K562 (cell line): Measurements from ENCODE around the gene STAU1. TPM values are rescaled to one million over a fixed set of nuclear protein-coding genes. Genes with fewer than 3 reads are reported as not detected.

Source experiments
- ATAC-seq: fragments of 200-7000 bp; cut with Tn5 transposase; 3 replicates; pipeline ENCODE4 v1.9.1; 2020; ENCODE audit warnings: moderate library complexity
- BruUV-seq: library from RNA; stranded (reverse); fragments of 400-500 nt; replicated peaks from 2 replicates; lab custom pipeline; 2021; lab: Mats Ljungman, UMichigan
- CTCF ChIA-PET: fragments of 300-600 bp; formaldehyde crosslinking; extraction: SDS; loops from one replicate; lab custom pipeline; 2021; ENCODE audit warnings: low intra/inter-chr PET ratio; lab: Yijun Ruan, JAX
- POLR2A ChIA-PET: fragments of 300-600, 350-650 bp; sonication (Branson Sonifier 250); formaldehyde crosslinking; extraction: SDS; loops from one replicate; lab custom pipeline; 2021; ENCODE audit warnings: antibody characterized with exemption, inconsistent platforms; lab: Yijun Ruan, JAX
- DNase-seq, 4 experiments: peaks; one replicate each; pipeline versions ENCODE4 v3.0.0 to v3.0.0-alpha.2; 2011 to 2018; ENCODE audit warnings: low spot score in 3 of 4, mixed read lengths in 3 of 4; ENCODE audit errors: extremely low read depth in 1 of 4
- FAIRE-seq: peaks from 2 replicates; lab custom pipeline; 2011; peaks lifted over from hg19 to GRCh38; lab: Jason Lieb, UNC
- H2AFZ ChIP-seq: 2 replicates; pipeline ENCODE4 v1.6.0; 2011; ENCODE audit warnings: low read depth, low read length, control low read depth, inconsistent platforms
- H3K27ac ChIP-seq: fragments of 200-600 bp; 3 replicates; pipeline ENCODE4 v1.8.0; 2011; ENCODE audit warnings: low read depth, mild to moderate bottlenecking, control low read depth, inconsistent platforms, low read length, moderate library complexity, mixed read lengths; ENCODE audit errors: extremely low read depth
- H3K27me3 ChIP-seq, 2 experiments: fragments of 300-600 bp in 1 of 2; 2 replicates in 1 of 2; 3 replicates in 1 of 2; pipeline versions ENCODE4 v1.6.0 to v1.8.0; 2011; ENCODE audit warnings: inconsistent platforms in 2 of 2, low read length in 2 of 2, mild to moderate bottlenecking in 1 of 2, mixed read lengths in 1 of 2, moderate library complexity in 1 of 2; ENCODE audit not compliant: control insufficient read depth in 2 of 2, insufficient read depth in 2 of 2
- H3K36me3 ChIP-seq: fragments of 300-600 bp; 3 replicates; pipeline ENCODE4 v1.8.0; 2011; ENCODE audit warnings: mild to moderate bottlenecking, low read length, inconsistent platforms; ENCODE audit not compliant: control insufficient read depth, insufficient read depth
- H3K4me1 ChIP-seq, 2 experiments: fragments of 200-600 bp in 1 of 2; replicated peaks in 1 of 2; 2 replicates in 1 of 2; 3 replicates in 1 of 2; pipeline versions ENCODE4 v1.5.1 to v1.8.0; 2011; ENCODE audit warnings: inconsistent platforms in 2 of 2, low read length in 2 of 2, mild to moderate bottlenecking in 1 of 2, mixed read lengths in 1 of 2, moderate library complexity in 1 of 2; ENCODE audit not compliant: control insufficient read depth in 2 of 2, insufficient read depth in 2 of 2
- H3K4me2 ChIP-seq: 2 replicates; pipeline ENCODE4 v1.6.1; 2011; ENCODE audit warnings: low read length, control low read depth, inconsistent platforms, mixed read lengths; ENCODE audit not compliant: insufficient read depth
- H3K4me3 ChIP-seq: fragments of 200-600 bp; sonication (generic), shearing (Covaris generic); 2 replicates; pipeline ENCODE4 v1.5.1; 2016; ENCODE audit warnings: control low read depth, inconsistent platforms
- H3K79me2 ChIP-seq: fragments of 200-600 bp; 3 replicates; pipeline ENCODE4 v1.8.0; 2011; ENCODE audit warnings: low read length, inconsistent platforms; ENCODE audit not compliant: control insufficient read depth, insufficient read depth
- H3K9ac ChIP-seq, 2 experiments: 2 replicates each; pipeline versions ENCODE4 v1.6.0 to v1.6.1; 2011; ENCODE audit warnings: low read depth in 2 of 2, low read length in 2 of 2, control low read depth in 1 of 2, inconsistent platforms in 1 of 2, mild to moderate bottlenecking in 1 of 2, mixed read lengths in 1 of 2; ENCODE audit not compliant: insufficient read depth in 1 of 2
- H3K9me1 ChIP-seq: one replicate; pipeline ENCODE4 v1.6.0; 2011; ENCODE audit warnings: inconsistent platforms, mild to moderate bottlenecking, low read length, moderate library complexity; ENCODE audit not compliant: control insufficient read depth, insufficient read depth
- H3K9me3 ChIP-seq: replicated peaks from 2 replicates; pipeline ENCODE4 v1.5.1; 2011; ENCODE audit warnings: low read depth, low read length, inconsistent platforms; ENCODE audit not compliant: control insufficient read depth, insufficient read depth
- H4K20me1 ChIP-seq: replicated peaks from 2 replicates; pipeline ENCODE4 v1.6.1; 2011; ENCODE audit warnings: low read length, inconsistent platforms, mixed read lengths; ENCODE audit not compliant: control insufficient read depth, insufficient read depth
- ARID2 ChIP-seq: fragments of 450-650 bp; IDR thresholded peaks from 2 replicates; pipeline ENCODE4 v1.6.1; 2017; ENCODE audit warnings: antibody characterized with exemption, mild to moderate bottlenecking
- FOXM1 ChIP-seq, 2 experiments: fragments of 450-650 bp in 1 of 2; sonication (generic) in 1 of 2; formaldehyde crosslinking in 1 of 2; IDR thresholded peaks; 2 replicates each; pipeline versions ENCODE4 v1.6.1 to v1.9.0; 2017 to 2022; ENCODE audit warnings: low read depth in 2 of 2, mild to moderate bottlenecking in 2 of 2, missing genetic modification reagents in 1 of 2, moderate library complexity in 1 of 2
- JUN ChIP-seq, 2 experiments: sonication (generic) in 1 of 2; formaldehyde crosslinking in 1 of 2; IDR thresholded peaks; 2 replicates each; pipeline versions ENCODE4 v1.6.1 to v1.8.0; 2012 to 2022; ENCODE audit warnings: borderline replicate concordance in 2 of 2, mild to moderate bottlenecking in 2 of 2, improper control_type of control experiment in 1 of 2, low read depth in 1 of 2, low read length in 1 of 2, missing genetic modification reagents in 1 of 2
- MTA1 ChIP-seq: fragments of 450-650 bp; IDR thresholded peaks from 2 replicates; pipeline ENCODE4 v1.6.1; 2017; ENCODE audit warnings: borderline replicate concordance
- NFE2L1 ChIP-seq: fragments of 450-650 bp; IDR thresholded peaks from 2 replicates; pipeline ENCODE4 v1.6.1; 2016; ENCODE audit warnings: missing genetic modification characterization, low read depth, mild to moderate bottlenecking, missing compliant biosample characterization, moderate library complexity, borderline replicate concordance
- TSC22D4 ChIP-seq: fragments of 450-650 bp; IDR thresholded peaks from 2 replicates; pipeline ENCODE4 v1.6.1; 2016; ENCODE audit warnings: missing genetic modification characterization, missing biosample characterization, control low read depth
- XRCC3 ChIP-seq: fragments of 450-650 bp; IDR thresholded peaks from 2 replicates; pipeline ENCODE4 v1.6.1; 2017; ENCODE audit warnings: mild to moderate bottlenecking, moderate library complexity
- ZNF766 ChIP-seq: fragments of 200-800 bp; sonication (Bioruptor generic); conservative IDR thresholded peaks from 2 replicates; pipeline ENCODE4 v1.6.1; 2016; ENCODE audit warnings: missing genetic modification characterization, missing compliant biosample characterization
- WGBS: fragments of 100-300 bp; shearing (Covaris generic); methylation state at CpG from one replicate; pipeline ENCODE4 v1.1.6; 2016; ENCODE audit warnings: low coverage, mixed read lengths; ENCODE audit not compliant: insufficient coverage; ENCODE audit errors: missing lambda C conversion rate; 5-methylcytosine and 5-hydroxymethylcytosine counted together
- in situ Hi-C: fragments of 300-500 bp; cut with MboI; formaldehyde crosslinking; loops from 4 replicates; pipeline ENCODE4 v1.15.0; 2018; ENCODE audit warnings: inconsistent platforms, mixed read lengths
- intact Hi-C: fragments of 100-400 bp; cut with micrococcal nuclease; formaldehyde crosslinking; loops from 2 replicates; pipeline ENCODE4 v1.14.2; 2022
- polyA plus RNA-seq, 8 experiments: library from polyadenylated mRNA; depleted of rRNA in 4 of 8; stranded (reverse) in 5 of 8; unstranded in 3 of 8; fragments of >200 nt; fragmentation: Nextera tagmentation in 2 of 8; fragmentation: Illumina TruSeq in 1 of 8; extraction: Ambion mirVana in 2 of 8; extraction: Trizol in 1 of 8; gene quantifications; 2 replicates each; pipeline versions ENCODE4 v1.2.1 to v1.2.3, GENCODE V29; 2011 to 2014; ENCODE audit warnings: inconsistent platforms in 1 of 8, missing spikeins in 1 of 8
- total RNA-seq, 7 experiments: library from RNA; depleted of rRNA in 6 of 7; stranded (reverse); fragments of >200 nt in 6 of 7; fragmentation: Illumina TruSeq in 2 of 7; extraction: Trizol in 2 of 7; gene quantifications; 2 replicates each; pipeline versions ENCODE4 v1.2.1 to v1.2.3, GENCODE V29; 2011 to 2021; ENCODE audit warnings: low replicate concordance in 1 of 7
- TF ChIP-seq, protein P1 (sequence below): fragments of 450-650 bp; IDR thresholded peaks from 2 replicates; pipeline ENCODE4 v1.6.1; 2016; ENCODE audit warnings: borderline replicate concordance
- TF ChIP-seq, protein P2 (sequence below): fragments of 250-450 bp; sonication (Bioruptor Pico); IDR thresholded peaks from 2 replicates; pipeline ENCODE4 v1.5.0; 2020; ENCODE audit warnings: mild to moderate bottlenecking
- TF ChIP-seq, protein P3 (sequence below): fragments of 200-800 bp; sonication (Bioruptor generic); IDR thresholded peaks from 2 replicates; pipeline ENCODE4 v1.6.1; 2017; ENCODE audit warnings: missing genetic modification characterization, missing compliant biosample characterization
- TF ChIP-seq, protein P4 (sequence below), 2 experiments: fragments of 250-450 bp in 1 of 2; fragments of 450-650 bp in 1 of 2; sonication (Bioruptor Pico) in 1 of 2; IDR thresholded peaks; 2 replicates each; pipeline versions ENCODE4 v1.6.1 to v1.8.0; 2016 to 2021; ENCODE audit warnings: mild to moderate bottlenecking in 2 of 2, moderate library complexity in 2 of 2, missing compliant biosample characterization in 1 of 2, missing genetic modification characterization in 1 of 2
- TF ChIP-seq, protein P5 (sequence below): fragments of 450-650 bp; formaldehyde crosslinking; IDR thresholded peaks from 2 replicates; pipeline ENCODE4 v1.4.0; 2020; ENCODE audit warnings: mild to moderate bottlenecking, mixed read lengths

Gene STAU1
- total and polyA plus RNA-seq, 9 of the 15 experiments (the other 6 are each of a cell fraction or from before 2014, with no cell fraction given): 18.0 to 106 (median 50.6) TPM

DNA sequence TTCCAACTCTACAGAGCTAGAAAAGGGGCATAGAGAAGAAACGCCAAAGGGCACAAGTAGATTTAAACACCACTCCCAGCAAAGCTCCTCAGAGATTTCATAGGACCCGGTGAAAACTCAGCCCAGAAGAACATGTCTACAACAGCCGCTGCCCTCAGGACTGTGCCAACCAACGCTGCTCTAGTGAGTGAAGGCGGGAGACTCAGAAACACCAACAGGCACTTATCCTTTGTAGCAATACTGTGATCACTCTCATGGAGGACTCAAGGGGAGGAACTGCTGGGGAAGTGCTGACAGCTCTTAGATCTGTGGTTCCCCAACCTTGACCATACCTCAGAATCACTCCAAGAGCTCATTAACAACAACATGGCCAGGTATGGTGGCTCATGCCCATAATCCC is 39.5 kb downstream of the STAU1 start:
- Histone ChIP-seq H3K36me3 (peaks cover 82% of the 10 kb centered on the region), H3K79me2 (peaks cover 25% of the 10 kb centered on the region; the same call in 1 of the 3 replicates), H3K4me2 (no peak overlapping the region), H3K27ac (no peak overlapping the region), H3K4me3 (no peak overlapping the region), H4K20me1 (no peaks in the 10 kb centered on the region), H3K9me3 (no peaks in the 10 kb centered on the region), H3K27me3 (no peaks in the 10 kb centered on the region), H3K9me1 (no peaks in the 10 kb centered on the region), H3K9ac (no peak overlapping the region), H2AFZ (no peak overlapping the region), H3K4me1 (no peaks in the 10 kb centered on the region)
- POLR2A ChIA-PET: interaction anchor here (0.5 to 0.9 kb wide), 3 partner anchors 12 to 155 kb away, joined by 3 read pairs; no protein-coding TSS in a partner anchor
- WGBS: 89% methylated on average over 5 of the region's 5 CpGs
- no peak for DNase-seq
- CTCF ChIA-PET: no interaction called here
- intact Hi-C loops: no loop called here
- in situ Hi-C loops: no loop called here
- no TSS peak for BruUV-seq
- FAIRE-seq: no peak
- ATAC-seq: no peak
- TF ChIP-seq, protein P1, sequence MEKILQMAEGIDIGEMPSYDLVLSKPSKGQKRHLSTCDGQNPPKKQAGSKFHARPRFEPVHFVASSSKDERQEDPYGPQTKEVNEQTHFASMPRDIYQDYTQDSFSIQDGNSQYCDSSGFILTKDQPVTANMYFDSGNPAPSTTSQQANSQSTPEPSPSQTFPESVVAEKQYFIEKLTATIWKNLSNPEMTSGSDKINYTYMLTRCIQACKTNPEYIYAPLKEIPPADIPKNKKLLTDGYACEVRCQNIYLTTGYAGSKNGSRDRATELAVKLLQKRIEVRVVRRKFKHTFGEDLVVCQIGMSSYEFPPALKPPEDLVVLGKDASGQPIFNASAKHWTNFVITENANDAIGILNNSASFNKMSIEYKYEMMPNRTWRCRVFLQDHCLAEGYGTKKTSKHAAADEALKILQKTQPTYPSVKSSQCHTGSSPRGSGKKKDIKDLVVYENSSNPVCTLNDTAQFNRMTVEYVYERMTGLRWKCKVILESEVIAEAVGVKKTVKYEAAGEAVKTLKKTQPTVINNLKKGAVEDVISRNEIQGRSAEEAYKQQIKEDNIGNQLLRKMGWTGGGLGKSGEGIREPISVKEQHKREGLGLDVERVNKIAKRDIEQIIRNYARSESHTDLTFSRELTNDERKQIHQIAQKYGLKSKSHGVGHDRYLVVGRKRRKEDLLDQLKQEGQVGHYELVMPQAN: no peak
- TF ChIP-seq, protein P2, sequence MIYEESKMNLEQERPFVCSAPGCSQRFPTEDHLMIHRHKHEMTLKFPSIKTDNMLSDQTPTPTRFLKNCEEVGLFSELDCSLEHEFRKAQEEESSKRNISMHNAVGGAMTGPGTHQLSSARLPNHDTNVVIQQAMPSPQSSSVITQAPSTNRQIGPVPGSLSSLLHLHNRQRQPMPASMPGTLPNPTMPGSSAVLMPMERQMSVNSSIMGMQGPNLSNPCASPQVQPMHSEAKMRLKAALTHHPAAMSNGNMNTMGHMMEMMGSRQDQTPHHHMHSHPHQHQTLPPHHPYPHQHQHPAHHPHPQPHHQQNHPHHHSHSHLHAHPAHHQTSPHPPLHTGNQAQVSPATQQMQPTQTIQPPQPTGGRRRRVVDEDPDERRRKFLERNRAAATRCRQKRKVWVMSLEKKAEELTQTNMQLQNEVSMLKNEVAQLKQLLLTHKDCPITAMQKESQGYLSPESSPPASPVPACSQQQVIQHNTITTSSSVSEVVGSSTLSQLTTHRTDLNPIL (CRISPR knock-in tag): no peak
- TF ChIP-seq ARID2: no peak
- TF ChIP-seq, protein P3, sequence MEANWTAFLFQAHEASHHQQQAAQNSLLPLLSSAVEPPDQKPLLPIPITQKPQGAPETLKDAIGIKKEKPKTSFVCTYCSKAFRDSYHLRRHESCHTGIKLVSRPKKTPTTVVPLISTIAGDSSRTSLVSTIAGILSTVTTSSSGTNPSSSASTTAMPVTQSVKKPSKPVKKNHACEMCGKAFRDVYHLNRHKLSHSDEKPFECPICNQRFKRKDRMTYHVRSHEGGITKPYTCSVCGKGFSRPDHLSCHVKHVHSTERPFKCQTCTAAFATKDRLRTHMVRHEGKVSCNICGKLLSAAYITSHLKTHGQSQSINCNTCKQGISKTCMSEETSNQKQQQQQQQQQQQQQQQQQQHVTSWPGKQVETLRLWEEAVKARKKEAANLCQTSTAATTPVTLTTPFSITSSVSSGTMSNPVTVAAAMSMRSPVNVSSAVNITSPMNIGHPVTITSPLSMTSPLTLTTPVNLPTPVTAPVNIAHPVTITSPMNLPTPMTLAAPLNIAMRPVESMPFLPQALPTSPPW: no peak
- no peak for TF ChIP-seq XRCC3
- TF ChIP-seq, protein P4, sequence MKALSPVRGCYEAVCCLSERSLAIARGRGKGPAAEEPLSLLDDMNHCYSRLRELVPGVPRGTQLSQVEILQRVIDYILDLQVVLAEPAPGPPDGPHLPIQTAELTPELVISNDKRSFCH (CRISPR knock-in tag; IDR thresholded peaks at IDR 0.05): no peak
- TF ChIP-seq, protein P4 (tag; IDR thresholded peaks at IDR 0.05): no peak
- no peak for TF ChIP-seq NFE2L1 (tag)
- TF ChIP-seq TSC22D4 (tag): no peak
- TF ChIP-seq FOXM1 (IDR thresholded peaks at IDR 0.05; ENCODE audit: low read depth): no peak
- no peak for TF ChIP-seq FOXM1 (CRISPR knock-in tag; IDR thresholded peaks at IDR 0.05; ENCODE audit: low read depth)
- no peak for TF ChIP-seq ZNF766
- no peak for TF ChIP-seq JUN (IDR thresholded peaks at IDR 0.05; ENCODE audit: borderline replicate concordance, low read depth, low read length)
- TF ChIP-seq JUN (CRISPR knock-in tag; IDR thresholded peaks at IDR 0.05; ENCODE audit: borderline replicate concordance): no peak
- TF ChIP-seq, protein P5, sequence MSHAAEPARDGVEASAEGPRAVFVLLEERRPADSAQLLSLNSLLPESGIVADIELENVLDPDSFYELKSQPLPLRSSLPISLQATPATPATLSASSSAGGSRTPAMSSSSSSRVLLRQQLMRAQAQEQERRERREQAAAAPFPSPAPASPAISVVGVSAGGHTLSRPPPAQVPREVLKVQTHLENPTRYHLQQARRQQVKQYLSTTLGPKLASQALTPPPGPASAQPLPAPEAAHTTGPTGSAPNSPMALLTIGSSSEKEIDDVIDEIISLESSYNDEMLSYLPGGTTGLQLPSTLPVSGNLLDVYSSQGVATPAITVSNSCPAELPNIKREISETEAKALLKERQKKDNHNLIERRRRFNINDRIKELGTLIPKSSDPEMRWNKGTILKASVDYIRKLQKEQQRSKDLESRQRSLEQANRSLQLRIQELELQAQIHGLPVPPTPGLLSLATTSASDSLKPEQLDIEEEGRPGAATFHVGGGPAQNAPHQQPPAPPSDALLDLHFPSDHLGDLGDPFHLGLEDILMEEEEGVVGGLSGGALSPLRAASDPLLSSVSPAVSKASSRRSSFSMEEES (CRISPR knock-in tag): no peak
- no peak for TF ChIP-seq MTA1
